Fibroblast of pulmonary artery (primary cell): ENCODE measurements around the gene LST1.
A peak's percentile ranks its signal among the peaks of the same experiment; 100 is the strongest.

Experiments
- DNase-seq: peaks from one replicate; pipeline ENCODE4 v3.0.0-alpha.2; 2010; ENCODE audit warnings: low read depth
- H3K4me3 ChIP-seq: replicated peaks from 2 replicates; pipeline ENCODE4 v1.5.1; 2011; ENCODE audit warnings: low read depth, mild to moderate bottlenecking, control low read depth, low read length, moderate library complexity
- CTCF ChIP-seq: IDR thresholded peaks from 2 replicates; pipeline ENCODE4 v1.5.1; 2011; ENCODE audit warnings: mild to moderate bottlenecking, control low read depth, low read length, inconsistent platforms; ENCODE audit errors: missing control alignments

LST1 gene

GRCh38 chr6:31544676-31545075 is 41.4 kb upstream of the LST1 start:
- H3K4me3 ChIP-seq, result no peak overlapping the region
- no peak for TF ChIP-seq CTCF
- DNase-seq, result no peak

GRCh38 chr6:31545291-31545690 is 40.8 kb upstream of the LST1 start:
- TF ChIP-seq CTCF, result no peak
- no peak for DNase-seq
- H3K4me3 ChIP-seq, result no peak overlapping the region

DNA sequence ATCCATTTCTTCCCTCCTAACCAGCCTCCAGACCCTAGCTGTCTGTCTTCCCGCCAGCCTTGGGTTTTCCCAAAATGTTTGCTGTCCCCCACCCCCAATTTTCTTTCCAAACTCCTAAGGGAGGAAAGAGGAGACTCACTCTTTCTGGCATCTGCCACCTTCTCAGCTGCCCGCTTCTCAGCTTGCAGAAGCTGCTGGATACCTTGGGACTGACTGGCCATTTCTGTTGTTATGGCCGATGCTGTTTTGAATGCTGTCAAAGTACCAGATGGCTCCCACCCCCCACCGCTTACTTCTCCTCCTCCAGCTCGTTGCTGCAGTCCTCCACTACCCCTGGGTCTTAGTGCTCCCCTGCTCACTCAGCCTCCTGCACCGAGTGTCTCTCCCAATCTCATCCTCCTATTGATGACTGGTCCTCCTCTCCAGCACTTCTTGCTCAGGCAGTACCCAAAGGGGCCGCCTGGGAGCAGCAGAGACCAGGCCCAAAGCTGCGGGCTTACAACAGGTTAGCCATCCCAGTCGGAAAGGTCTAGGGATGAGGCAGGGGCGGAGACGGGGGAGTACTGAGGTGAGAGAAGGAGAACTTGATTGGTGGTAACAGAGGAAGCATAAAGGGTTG is 39.6 kb upstream of the LST1 start, which contains the start of gene ATP6V1G2:
TSS of gene ATP6V1G2 (minus strand) at position 270 of the 619 bp plus-strand sequence. CDS start at position 221, 49 bp downstream.
- no peak for TF ChIP-seq CTCF
- peak within 1 kb of the TSS; percentile 61 for H3K4me3 ChIP-seq
- DNase-seq, result peak; percentile 93

- DNase-seq, result peak; percentile 99
- no peak for TF ChIP-seq CTCF
Observed at GRCh38 chr6:31546958-31547726, 38.9 kb upstream of the LST1 start, which contains the start of gene NFKBIL1. Gene NFKBIL1 (plus strand): TSS chr6:31547608. CDS start chr6:31547695, 87 bp downstream.

DNA sequence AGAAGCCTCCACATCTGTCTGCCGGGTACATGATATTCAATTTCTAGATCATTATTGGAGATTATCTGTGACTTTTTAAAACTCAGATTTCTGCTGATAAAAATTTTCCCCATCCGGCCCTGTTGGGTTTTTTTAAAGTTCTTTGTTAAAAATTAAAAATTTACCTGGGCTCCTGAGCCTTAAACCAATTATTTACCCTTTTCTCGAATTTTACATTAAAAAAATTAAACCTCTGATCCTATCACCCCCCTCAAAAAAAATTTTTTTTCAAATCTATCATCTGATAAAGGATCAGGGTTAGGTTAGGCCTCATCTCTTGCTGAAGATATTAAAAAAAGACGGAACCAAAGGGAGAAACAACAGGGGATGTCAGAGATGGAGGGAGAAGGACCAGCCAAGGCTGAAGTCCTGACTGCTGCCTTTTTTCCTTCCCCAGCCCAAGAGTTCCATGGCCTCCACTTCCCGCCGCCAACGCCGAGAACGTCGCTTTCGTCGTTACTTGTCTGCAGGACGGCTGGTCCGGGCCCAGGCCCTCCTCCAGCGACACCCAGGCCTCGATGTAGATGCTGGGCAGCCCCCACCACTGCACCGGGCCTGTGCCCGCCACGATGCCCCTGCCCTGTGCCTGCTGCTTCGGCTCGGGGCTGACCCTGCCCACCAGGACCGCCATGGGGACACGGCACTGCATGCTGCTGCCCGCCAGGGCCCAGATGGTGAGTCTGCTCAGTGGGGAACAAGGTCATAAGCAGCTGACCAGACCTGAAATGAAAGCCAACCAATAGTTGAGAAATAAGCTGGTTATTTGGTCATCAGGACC is 38.1 kb upstream of the LST1 start:
- H3K4me3 ChIP-seq, result peak overlapping the region; percentile 61
- no peak for TF ChIP-seq CTCF
- DNase-seq, result no peak

More at GRCh38 chr6:31546958-31547726, 38.9 kb upstream of the LST1 start, which contains the start of gene NFKBIL1:
- peak within 1 kb of the TSS; percentile 61 for H3K4me3 ChIP-seq

- DNase-seq, result no peak
- TF ChIP-seq CTCF, result no peak
- H3K4me3 ChIP-seq, result peak overlapping the region; percentile 61
Observed at GRCh38 chr6:31548544-31548873, 37.6 kb upstream of the LST1 start.
